Choroid plexus epithelial cell (primary cell): ENCODE measurements around the gene SERPINB5.

Source experiments
- DNase-seq: peaks from one replicate; pipeline ENCODE4 v3.0.0-alpha.2; 2010; ENCODE audit warnings: low read depth
- H3K4me3 ChIP-seq: 2 replicates; pipeline ENCODE4 v1.5.1; 2011; ENCODE audit warnings: low read depth, mild to moderate bottlenecking, control low read depth, low read length, moderate library complexity
- TF ChIP-seq, protein P1 (sequence below): conservative IDR thresholded peaks from 2 replicates; pipeline ENCODE4 v1.5.1; 2011; ENCODE audit warnings: low read depth, mild to moderate bottlenecking, control low read depth, inconsistent platforms, low read length, moderate library complexity

The SERPINB5 gene

DNA sequence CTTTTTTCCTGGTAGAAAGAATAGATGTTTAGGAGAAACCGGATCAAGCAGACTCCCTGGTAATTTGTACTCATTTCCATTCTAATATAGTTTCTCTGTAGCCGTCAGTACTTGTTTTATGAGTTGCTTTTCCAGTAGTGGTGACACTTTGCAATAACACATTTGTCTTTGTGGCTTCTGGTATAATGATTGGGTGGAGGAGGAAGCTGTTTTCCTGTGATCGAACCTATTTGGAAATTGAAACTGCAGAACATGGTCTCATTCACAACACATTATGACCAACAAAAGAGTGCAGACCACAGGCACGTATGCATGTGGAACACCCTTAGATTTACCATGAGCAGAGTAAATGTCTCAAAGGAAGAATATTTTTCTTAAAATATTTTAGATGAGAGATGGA is 57.9 kb downstream of the SERPINB5 start:
- no peak overlapping the region for H3K4me3 ChIP-seq
- TF ChIP-seq, protein P1, sequence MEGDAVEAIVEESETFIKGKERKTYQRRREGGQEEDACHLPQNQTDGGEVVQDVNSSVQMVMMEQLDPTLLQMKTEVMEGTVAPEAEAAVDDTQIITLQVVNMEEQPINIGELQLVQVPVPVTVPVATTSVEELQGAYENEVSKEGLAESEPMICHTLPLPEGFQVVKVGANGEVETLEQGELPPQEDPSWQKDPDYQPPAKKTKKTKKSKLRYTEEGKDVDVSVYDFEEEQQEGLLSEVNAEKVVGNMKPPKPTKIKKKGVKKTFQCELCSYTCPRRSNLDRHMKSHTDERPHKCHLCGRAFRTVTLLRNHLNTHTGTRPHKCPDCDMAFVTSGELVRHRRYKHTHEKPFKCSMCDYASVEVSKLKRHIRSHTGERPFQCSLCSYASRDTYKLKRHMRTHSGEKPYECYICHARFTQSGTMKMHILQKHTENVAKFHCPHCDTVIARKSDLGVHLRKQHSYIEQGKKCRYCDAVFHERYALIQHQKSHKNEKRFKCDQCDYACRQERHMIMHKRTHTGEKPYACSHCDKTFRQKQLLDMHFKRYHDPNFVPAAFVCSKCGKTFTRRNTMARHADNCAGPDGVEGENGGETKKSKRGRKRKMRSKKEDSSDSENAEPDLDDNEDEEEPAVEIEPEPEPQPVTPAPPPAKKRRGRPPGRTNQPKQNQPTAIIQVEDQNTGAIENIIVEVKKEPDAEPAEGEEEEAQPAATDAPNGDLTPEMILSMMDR = no peak
- no peak for DNase-seq

DNA sequence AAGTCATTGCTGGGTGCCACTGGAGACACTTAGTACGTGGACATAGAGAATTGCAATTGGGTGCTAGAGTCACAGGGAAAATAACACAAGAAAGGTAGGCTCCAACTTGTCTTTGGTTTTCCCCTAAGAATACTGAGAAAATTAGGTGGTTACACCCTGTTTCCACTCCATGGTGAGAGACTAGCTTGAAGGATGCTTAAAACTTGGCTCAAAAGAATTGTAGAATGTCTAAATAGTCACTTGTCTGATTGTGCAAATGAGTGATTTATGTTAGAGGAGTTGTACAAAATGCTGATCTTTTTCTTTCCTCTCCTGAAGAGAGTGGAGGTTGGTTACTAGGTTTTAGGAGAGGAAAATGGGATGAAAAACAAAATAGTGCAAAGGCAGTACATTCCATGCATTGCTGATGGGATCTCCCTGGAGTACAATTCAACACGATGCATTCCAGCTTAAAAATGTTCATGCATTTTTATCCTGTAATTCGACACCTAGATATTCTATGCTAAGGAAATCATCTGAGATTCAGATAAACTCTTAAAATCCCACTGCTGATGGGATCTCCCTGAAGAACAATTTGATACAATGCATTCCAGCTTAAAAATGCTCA is 63.2 kb downstream of the SERPINB5 start:
- H3K4me3 ChIP-seq = no peak overlapping the region
- DNase-seq = peak; percentile 70

DNA sequence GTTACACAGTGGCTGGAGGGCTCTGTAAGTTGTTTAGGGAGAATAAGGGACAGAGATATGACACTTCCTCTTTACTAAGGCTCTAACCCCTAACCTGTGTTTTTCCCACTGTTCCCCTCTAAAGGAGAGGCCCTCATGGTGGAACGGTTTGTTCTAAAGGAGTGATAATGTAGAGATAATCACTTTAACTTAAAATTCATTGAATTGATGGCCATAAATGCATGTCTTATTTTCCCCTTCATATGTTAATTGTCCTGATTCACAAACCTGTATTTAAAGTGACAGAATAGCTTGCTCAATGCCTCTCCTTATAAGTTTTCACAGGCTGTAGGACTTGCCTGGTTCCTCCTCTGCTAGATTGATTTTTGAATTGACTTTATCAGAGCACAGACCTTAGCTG is 65.3 kb downstream of the SERPINB5 start, which contains the start of gene SERPINB12:
Gene SERPINB12, plus strand, starts transcription at position 301 of the 400 bp plus-strand sequence. CDS start 13,791 bp downstream, outside the sequence.
- TF ChIP-seq, protein P1 = no peak
- DNase-seq = no peak
- no peak within 1 kb of the TSS for H3K4me3 ChIP-seq

More for the DNA sequence above, 63.2 kb downstream of the SERPINB5 start:
- TF ChIP-seq, protein P1 = no peak

DNA sequence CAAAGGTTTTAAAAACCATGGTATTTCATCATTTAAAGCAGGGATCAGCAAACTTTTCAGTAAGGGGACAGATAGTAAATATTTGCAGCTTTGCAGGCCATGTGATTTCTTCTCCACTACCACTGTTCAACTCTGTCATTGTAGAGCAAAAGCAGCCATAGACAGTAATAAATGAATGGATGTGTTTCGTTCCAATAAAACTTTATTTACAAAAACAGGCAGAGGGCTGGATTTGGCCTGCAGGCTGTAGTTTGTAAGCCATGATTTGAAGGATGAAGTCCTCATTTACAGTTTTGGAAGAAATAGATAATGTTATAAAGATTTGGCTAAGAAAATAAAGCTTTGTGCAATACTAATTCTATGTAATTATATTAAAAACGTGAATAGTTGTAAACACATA is 67.3 kb downstream of the SERPINB5 start:
- no peak for DNase-seq

DNA sequence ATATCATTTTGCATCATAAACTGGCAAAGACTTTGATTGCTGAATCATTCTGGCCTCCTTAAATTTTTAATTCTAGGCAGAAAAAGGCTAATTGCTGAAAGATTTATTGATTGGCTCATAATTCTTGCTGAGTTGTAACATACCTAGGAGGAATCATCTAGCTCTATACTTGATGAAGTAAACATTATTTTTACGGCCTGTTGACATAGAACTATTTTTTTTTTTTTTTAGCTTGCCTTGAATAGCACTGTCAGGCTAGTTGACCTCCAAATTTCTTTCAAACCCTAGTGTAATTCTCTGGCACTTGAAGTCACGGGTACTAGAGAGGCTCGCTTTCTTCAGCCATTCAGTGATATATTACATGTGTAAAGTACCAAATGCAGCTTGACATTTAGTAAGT is 68.2 kb downstream of the SERPINB5 start:
- H3K4me3 ChIP-seq = no peak overlapping the region
- no peak for DNase-seq
- TF ChIP-seq, protein P1 = no peak

More for the DNA sequence above, 67.3 kb downstream of the SERPINB5 start:
- H3K4me3 ChIP-seq = no peak overlapping the region
- TF ChIP-seq, protein P1 = no peak

DNA sequence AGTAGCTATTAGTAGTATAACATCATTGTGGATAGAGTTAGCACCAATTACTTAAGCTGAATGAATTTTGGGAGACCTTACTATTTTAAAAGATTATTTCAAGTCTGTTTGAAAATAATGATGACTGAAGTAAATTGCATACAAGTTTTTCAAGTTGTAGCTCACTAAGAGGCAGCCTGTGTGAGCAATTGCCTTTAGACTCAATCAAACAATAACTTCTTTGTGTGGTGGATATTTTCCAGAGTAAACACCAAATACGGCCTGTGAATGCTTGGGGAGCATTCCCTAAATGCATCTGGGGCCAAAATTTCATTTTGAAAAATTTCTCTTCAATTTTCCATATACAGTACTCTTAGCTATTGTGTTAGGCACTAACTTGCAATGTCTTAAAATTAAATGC is 73.3 kb downstream of the SERPINB5 start:
- TF ChIP-seq, protein P1 = no peak

DNA sequence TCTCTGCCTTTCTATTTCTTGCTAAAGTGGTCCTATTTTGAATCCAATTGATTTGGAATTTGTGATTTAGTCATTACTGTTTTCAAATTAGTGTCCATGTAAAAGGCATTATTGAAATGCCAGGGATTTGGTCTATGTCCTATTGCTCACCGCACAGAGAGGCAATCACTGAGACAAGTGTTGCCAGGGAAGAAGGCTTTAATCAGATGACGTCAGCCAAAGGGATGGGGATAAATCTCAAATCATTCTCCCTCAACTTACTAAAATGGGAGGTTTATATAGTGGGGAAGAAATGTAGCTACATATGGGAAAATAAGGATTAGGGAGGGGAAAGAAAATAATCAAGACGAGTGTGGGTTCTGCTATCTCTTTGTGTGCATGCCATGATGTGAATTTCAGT is 75.0 kb downstream of the SERPINB5 start:
- no peak for DNase-seq
- TF ChIP-seq, protein P1 = no peak
- no peak overlapping the region for H3K4me3 ChIP-seq

More for the DNA sequence above, 73.3 kb downstream of the SERPINB5 start:
- no peak overlapping the region for H3K4me3 ChIP-seq
- no peak for DNase-seq
